IMR-90 (cell line): ENCODE results near the gene C3orf80. TPM values are rescaled to one million over a fixed set of nuclear protein-coding genes. Genes with fewer than 3 reads are reported as not detected.

Experiments used
- ATAC-seq: fragments of 200-7000 bp; cut with Tn5 transposase; 2 replicates; pipeline ENCODE4 v1.9.1; 2020; ENCODE audit warnings: low read depth, mild to moderate bottlenecking, moderate library complexity
- BruUV-seq: library from RNA; stranded (reverse); fragments of 400-500 nt; replicated peaks from 2 replicates; lab custom pipeline; 2021; lab: Mats Ljungman, UMichigan
- CTCF ChIA-PET: fragments of 300-600 bp; formaldehyde crosslinking; extraction: SDS; loops from one replicate; lab custom pipeline; 2021; ENCODE audit warnings: antibody characterized with exemption; lab: Yijun Ruan, JAX
- POLR2A ChIA-PET: fragments of 300-600 bp; sonication (Branson Sonifier 250); formaldehyde crosslinking; loops from one replicate; lab custom pipeline; 2022; ENCODE audit warnings: antibody characterized with exemption; ENCODE audit not compliant: unreplicated experiment; lab: Charles Lee
- DNase-seq: peaks from one replicate; pipeline ENCODE4 v3.0.0; 2013
- H2AFZ ChIP-seq: replicated peaks from 2 replicates; pipeline ENCODE3; 2013; ENCODE audit warnings: low read length, mild to moderate bottlenecking; ENCODE audit not compliant: poor library complexity
- H2AK5ac ChIP-seq: 2 replicates; pipeline ENCODE4 v1.6.1; 2013; ENCODE audit warnings: low read depth, low read length, inconsistent platforms
- H2AK9ac ChIP-seq: replicated peaks from 2 replicates; pipeline ENCODE3; 2013; ENCODE audit warnings: mild to moderate bottlenecking, low read depth, low read length, moderate library complexity; ENCODE audit not compliant: poor library complexity
- H2BK120ac ChIP-seq: 2 replicates; pipeline ENCODE4 v1.6.1; 2013; ENCODE audit warnings: low read depth, low read length, inconsistent platforms
- H2BK15ac ChIP-seq: 3 replicates; pipeline ENCODE4 v1.6.1; 2013; ENCODE audit warnings: low read depth, low read length, inconsistent platforms
- H2BK20ac ChIP-seq: 2 replicates; pipeline ENCODE4 v1.6.1; 2013; ENCODE audit warnings: low read depth, mild to moderate bottlenecking, inconsistent platforms, low read length, moderate library complexity
- H2BK5ac ChIP-seq: 2 replicates; pipeline ENCODE4 v1.6.1; 2013; ENCODE audit warnings: mild to moderate bottlenecking, low read depth, low read length, inconsistent platforms; ENCODE audit not compliant: poor library complexity, severe bottlenecking
- H3K14ac ChIP-seq: replicated peaks from 2 replicates; pipeline ENCODE4 v1.6.1; 2013; ENCODE audit warnings: low read depth, low read length, inconsistent platforms
- H3K18ac ChIP-seq: 2 replicates; pipeline ENCODE4 v1.6.1; 2013; ENCODE audit warnings: low read depth, low read length, control low read depth
- H3K23ac ChIP-seq: 2 replicates; pipeline ENCODE4 v1.6.1; 2013; ENCODE audit warnings: low read depth, low read length, inconsistent platforms
- H3K27ac ChIP-seq: 2 replicates; pipeline ENCODE4 v1.5.1; 2013; ENCODE audit warnings: mild to moderate bottlenecking, control low read depth, low read length; ENCODE audit not compliant: insufficient read depth
- H3K27me3 ChIP-seq: 2 replicates; pipeline ENCODE4 v1.6.1; 2013; ENCODE audit warnings: low read length; ENCODE audit not compliant: control insufficient read depth, insufficient read depth
- H3K36me3 ChIP-seq: 2 replicates; pipeline ENCODE4 v1.6.1; 2013; ENCODE audit warnings: low read length, mixed read lengths; ENCODE audit not compliant: control insufficient read depth, insufficient read depth
- H3K4ac ChIP-seq: 2 replicates; pipeline ENCODE4 v1.6.1; 2013; ENCODE audit warnings: low read depth, low read length, inconsistent platforms
- H3K4me1 ChIP-seq: 2 replicates; pipeline ENCODE4 v1.6.1; 2013; ENCODE audit warnings: low read length, mixed read lengths; ENCODE audit not compliant: control insufficient read depth, insufficient read depth
- H3K4me2 ChIP-seq: 2 replicates; pipeline ENCODE4 v1.6.1; 2013; ENCODE audit warnings: low read depth, mild to moderate bottlenecking, control low read depth, low read length, moderate library complexity
- H3K4me3 ChIP-seq: 2 replicates; pipeline ENCODE4 v1.5.1; 2013; ENCODE audit warnings: low read depth, mild to moderate bottlenecking, control low read depth, low read length, moderate library complexity; ENCODE audit not compliant: insufficient read depth
- H3K56ac ChIP-seq: 2 replicates; pipeline ENCODE4 v1.6.1; 2013; ENCODE audit warnings: low read length, inconsistent platforms; ENCODE audit not compliant: insufficient read depth; ENCODE audit errors: extremely low read depth
- H3K79me1 ChIP-seq, 2 experiments: 2 replicates each; pipeline ENCODE4 v1.6.1; 2013; ENCODE audit warnings: low read length in 2 of 2, inconsistent platforms in 1 of 2, low read depth in 1 of 2
- H3K9ac ChIP-seq: 2 replicates; pipeline ENCODE4 v1.6.1; 2013; ENCODE audit warnings: low read depth, low read length, control low read depth
- H3K9me1 ChIP-seq: 2 replicates; pipeline ENCODE4 v1.6.1; 2013; ENCODE audit warnings: low read length, inconsistent platforms; ENCODE audit not compliant: insufficient read depth
- H3K9me3 ChIP-seq: 2 replicates; pipeline ENCODE4 v1.6.1; 2013; ENCODE audit warnings: low read length; ENCODE audit not compliant: control insufficient read depth, insufficient read depth
- H4K20me1 ChIP-seq: 2 replicates; pipeline ENCODE4 v1.6.1; 2013; ENCODE audit warnings: low read length, inconsistent platforms; ENCODE audit not compliant: insufficient read depth
- H4K5ac ChIP-seq: 2 replicates; pipeline ENCODE4 v1.6.1; 2013; ENCODE audit warnings: mild to moderate bottlenecking, low read depth, low read length, control low read depth
- H4K8ac ChIP-seq, 2 experiments: 2 replicates each; pipeline ENCODE4 v1.6.1; 2013; ENCODE audit warnings: low read depth in 2 of 2, low read length in 2 of 2, control low read depth in 1 of 2, inconsistent platforms in 1 of 2
- H4K91ac ChIP-seq: 2 replicates; pipeline ENCODE4 v1.6.1; 2013; ENCODE audit warnings: low read depth, low read length, inconsistent platforms; ENCODE audit not compliant: insufficient read depth
- BHLHE40 ChIP-seq: fragments of 150-350 bp; IDR thresholded peaks from 2 replicates; pipeline ENCODE4 v1.6.1; 2016; ENCODE audit warnings: mild to moderate bottlenecking, low read depth, low read length
- FOS ChIP-seq: fragments of 150-350 bp; IDR thresholded peaks from 2 replicates; pipeline ENCODE4 v1.6.1; 2016; ENCODE audit warnings: low read depth, low read length
- MAFK ChIP-seq: IDR thresholded peaks from 2 replicates; pipeline ENCODE4 v1.6.1; 2012; ENCODE audit warnings: low read depth, low read length, improper control_type of control experiment
- POLR2A ChIP-seq: IDR thresholded peaks from 2 replicates; pipeline ENCODE4 v1.6.1; 2012; ENCODE audit warnings: mild to moderate bottlenecking, low read depth, low read length
- WGBS, 2 experiments: methylation state at CpG; one replicate each; pipeline versions ENCODE4 v1.1.5 to v1.1.7; 2013; ENCODE audit warnings: missing lambda C conversion rate in 2 of 2; ENCODE audit not compliant: insufficient read length in 1 of 2; ENCODE audit errors: extremely low coverage in 2 of 2; 5-methylcytosine and 5-hydroxymethylcytosine counted together
- dilution Hi-C: fragments of 300-500 bp; cut with HindIII; formaldehyde crosslinking; loops from one replicate; pipeline ENCODE4 v1.14.3; 2018; ENCODE audit warnings: low sequenced_read_pairs; ENCODE audit not compliant: unreplicated experiment
- in situ Hi-C: fragments of 300-500 bp; cut with MboI; formaldehyde crosslinking; loops from 3 replicates; pipeline ENCODE4 v1.14.3; 2019; ENCODE audit warnings: low sequenced_read_pairs, inconsistent platforms, mixed read lengths
- intact Hi-C: fragments of 100-400 bp; cut with micrococcal nuclease; formaldehyde crosslinking; loops from 2 replicates; pipeline ENCODE4 v1.10.0; 2022
- polyA plus RNA-seq, 3 experiments: library from polyadenylated mRNA; depleted of rRNA; stranded (reverse); fragments of >200 nt; gene quantifications; 2 replicates each; pipeline ENCODE4 v1.2.3, GENCODE V29; 2012; ENCODE audit warnings: low replicate concordance in 1 of 3
- total RNA-seq: library from RNA; depleted of rRNA; stranded (reverse); fragments of >200 nt; gene quantifications from 2 replicates; pipeline ENCODE4 v1.2.3, GENCODE V29; 2012
- TF ChIP-seq, protein P1 (sequence below): conservative IDR thresholded peaks from 2 replicates; pipeline ENCODE4 v1.5.1; 2012; ENCODE audit warnings: mild to moderate bottlenecking, low read depth, low read length, improper control_type of control experiment

C3orf80 gene
- total and polyA plus RNA-seq, 2 of the 4 experiments (the other 2 are of a cell fraction) = not detected

DNA sequence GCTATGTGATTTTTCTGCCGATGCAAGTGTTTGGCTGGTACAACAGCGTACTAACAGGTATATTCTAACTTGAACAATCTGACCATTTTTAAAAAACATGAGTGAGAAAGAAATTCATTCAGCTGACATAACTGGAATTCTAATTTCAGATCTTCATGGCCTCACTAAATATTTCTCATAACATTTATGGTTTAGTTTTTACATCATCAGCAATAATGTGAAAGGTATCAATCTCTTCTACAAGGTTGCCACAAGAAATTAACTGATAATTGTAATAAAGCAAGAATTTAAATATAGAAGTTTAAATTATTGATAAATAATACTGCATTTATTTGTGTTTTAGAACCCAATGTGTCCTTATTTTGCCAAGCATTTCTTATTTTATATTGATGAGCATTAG, 5.2 kb upstream of the C3orf80 start:
- intact Hi-C loops = no loop called here
- no TSS peak for BruUV-seq
- H4K91ac ChIP-seq = no peak overlapping the region

More for the DNA sequence above, 5.2 kb upstream of the C3orf80 start:
- dilution Hi-C loops (no loop called here), in situ Hi-C loops (no loop called here)
- Histone ChIP-seq H3K14ac (no peak overlapping the region), H3K27me3 (peaks cover 52% of the 10 kb centered on the region), H2BK20ac (no peak overlapping the region), H2AK9ac (no peak overlapping the region), H3K9me1 (no peaks in the 10 kb centered on the region), H3K4me3 (no peak overlapping the region), H3K79me1 (no peaks in the 10 kb centered on the region), H2BK15ac (no peak overlapping the region), H4K5ac (no peak overlapping the region), H2AFZ (no peak overlapping the region), H3K56ac (no peak overlapping the region), H3K4me1 (no peaks in the 10 kb centered on the region), H2BK120ac (no peak overlapping the region), H3K36me3 (no peaks in the 10 kb centered on the region), H3K9ac (no peak overlapping the region), H4K20me1 (no peaks in the 10 kb centered on the region), H4K8ac (no peak overlapping the region), H3K27ac (no peak overlapping the region), H3K23ac (no peak overlapping the region), H3K4ac (no peak overlapping the region), H2BK5ac (no peak overlapping the region), H3K18ac (no peak overlapping the region), H3K9me3 (peaks cover 2% of the 10 kb centered on the region; the same call in 1 of the 2 replicates), H3K4me2 (no peak overlapping the region), H2AK5ac (no peak overlapping the region)
- ChIA-PET CTCF (interaction anchor here (1.0 kb wide), 1 partner anchor 9 kb away, joined by 3 read pairs; no protein-coding TSS in a partner anchor), POLR2A (no interaction called here)
- ATAC-seq = no peak
- TF ChIP-seq FOS (no peak), MAFK (0 out of 2 replicates have a peak, but pooled peaks have one; percentile 11), BHLHE40 (no peak), POLR2A (no peak)
- TF ChIP-seq, protein P1, sequence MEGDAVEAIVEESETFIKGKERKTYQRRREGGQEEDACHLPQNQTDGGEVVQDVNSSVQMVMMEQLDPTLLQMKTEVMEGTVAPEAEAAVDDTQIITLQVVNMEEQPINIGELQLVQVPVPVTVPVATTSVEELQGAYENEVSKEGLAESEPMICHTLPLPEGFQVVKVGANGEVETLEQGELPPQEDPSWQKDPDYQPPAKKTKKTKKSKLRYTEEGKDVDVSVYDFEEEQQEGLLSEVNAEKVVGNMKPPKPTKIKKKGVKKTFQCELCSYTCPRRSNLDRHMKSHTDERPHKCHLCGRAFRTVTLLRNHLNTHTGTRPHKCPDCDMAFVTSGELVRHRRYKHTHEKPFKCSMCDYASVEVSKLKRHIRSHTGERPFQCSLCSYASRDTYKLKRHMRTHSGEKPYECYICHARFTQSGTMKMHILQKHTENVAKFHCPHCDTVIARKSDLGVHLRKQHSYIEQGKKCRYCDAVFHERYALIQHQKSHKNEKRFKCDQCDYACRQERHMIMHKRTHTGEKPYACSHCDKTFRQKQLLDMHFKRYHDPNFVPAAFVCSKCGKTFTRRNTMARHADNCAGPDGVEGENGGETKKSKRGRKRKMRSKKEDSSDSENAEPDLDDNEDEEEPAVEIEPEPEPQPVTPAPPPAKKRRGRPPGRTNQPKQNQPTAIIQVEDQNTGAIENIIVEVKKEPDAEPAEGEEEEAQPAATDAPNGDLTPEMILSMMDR = no peak
- DNase-seq = no peak
- WGBS, 2 experiments = no CpG with 5 or more reads among the region's 2 CpGs
